Neural crest cell (in vitro differentiated cells): Measurements from ENCODE around the gene HECW1. TPM values are rescaled to one million over a fixed set of nuclear protein-coding genes. Genes with fewer than 3 reads are reported as not detected.

Experiments
- DNase-seq: peaks from one replicate; pipeline ENCODE4 v3.0.0; 2021; ENCODE audit warnings: low read depth, mixed read lengths, low spot score
- H3K27ac Mint-ChIP-seq: one replicate; pipeline ENCODE4 v1.8.0; 2021; ENCODE audit warnings: mild to moderate bottlenecking, mixed read lengths; ENCODE audit not compliant: unreplicated experiment
- H3K27me3 Mint-ChIP-seq: 2 replicates; pipeline ENCODE4 v1.8.0; 2021; ENCODE audit warnings: low read depth, mild to moderate bottlenecking, mixed read lengths
- H3K36me3 Mint-ChIP-seq: 2 replicates; pipeline ENCODE4 v1.8.0; 2021; ENCODE audit warnings: low read depth, mild to moderate bottlenecking, mixed read lengths
- H3K4me1 Mint-ChIP-seq: 2 replicates; pipeline ENCODE4 v1.8.0; 2021; ENCODE audit warnings: mixed read lengths
- H3K4me3 Mint-ChIP-seq: one replicate; pipeline ENCODE4 v1.8.0; 2021; ENCODE audit warnings: mild to moderate bottlenecking, mixed read lengths
- H3K9me3 Mint-ChIP-seq: 2 replicates; pipeline ENCODE4 v1.8.0; 2021; ENCODE audit warnings: mixed read lengths
- total RNA-seq: library from RNA; stranded (reverse); gene quantifications from 2 replicates; pipeline ENCODE4 v1.2.1, GENCODE V29; 2021
- TF ChIP-seq, protein P1 (sequence below): fragments of 200-600 bp; sonication (generic); conservative IDR thresholded peaks from 2 replicates; pipeline ENCODE4 v1.5.0; 2021; ENCODE audit warnings: antibody characterized with exemption, mild to moderate bottlenecking

Gene HECW1
- total RNA-seq, 1 donor from 2014 or later: 3.6 TPM

DNA sequence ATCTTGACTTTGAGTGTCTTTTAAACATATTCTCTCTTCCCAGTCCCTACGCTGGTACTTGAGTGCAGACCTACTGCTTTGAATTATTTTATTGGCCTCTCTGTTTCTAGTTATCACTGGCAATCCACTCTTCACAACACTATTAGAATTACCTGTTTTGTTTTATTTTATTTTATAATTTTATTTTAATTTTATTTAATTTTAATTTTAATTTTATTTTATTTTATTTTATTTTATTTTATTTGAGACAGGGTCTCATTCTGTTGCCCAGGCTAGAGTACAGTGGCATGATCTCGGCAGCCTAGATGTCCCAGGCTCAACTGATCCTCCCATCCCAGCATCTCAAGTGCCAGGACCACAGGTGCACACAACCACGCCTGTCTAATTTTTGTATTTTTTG is 477.3 kb downstream of the HECW1 start:
- no peaks in the 10 kb centered on the region for H3K27me3 Mint-ChIP-seq
- no peak overlapping the region for H3K27ac Mint-ChIP-seq
- TF ChIP-seq, protein P1, sequence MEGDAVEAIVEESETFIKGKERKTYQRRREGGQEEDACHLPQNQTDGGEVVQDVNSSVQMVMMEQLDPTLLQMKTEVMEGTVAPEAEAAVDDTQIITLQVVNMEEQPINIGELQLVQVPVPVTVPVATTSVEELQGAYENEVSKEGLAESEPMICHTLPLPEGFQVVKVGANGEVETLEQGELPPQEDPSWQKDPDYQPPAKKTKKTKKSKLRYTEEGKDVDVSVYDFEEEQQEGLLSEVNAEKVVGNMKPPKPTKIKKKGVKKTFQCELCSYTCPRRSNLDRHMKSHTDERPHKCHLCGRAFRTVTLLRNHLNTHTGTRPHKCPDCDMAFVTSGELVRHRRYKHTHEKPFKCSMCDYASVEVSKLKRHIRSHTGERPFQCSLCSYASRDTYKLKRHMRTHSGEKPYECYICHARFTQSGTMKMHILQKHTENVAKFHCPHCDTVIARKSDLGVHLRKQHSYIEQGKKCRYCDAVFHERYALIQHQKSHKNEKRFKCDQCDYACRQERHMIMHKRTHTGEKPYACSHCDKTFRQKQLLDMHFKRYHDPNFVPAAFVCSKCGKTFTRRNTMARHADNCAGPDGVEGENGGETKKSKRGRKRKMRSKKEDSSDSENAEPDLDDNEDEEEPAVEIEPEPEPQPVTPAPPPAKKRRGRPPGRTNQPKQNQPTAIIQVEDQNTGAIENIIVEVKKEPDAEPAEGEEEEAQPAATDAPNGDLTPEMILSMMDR: no peak
- H3K4me3 Mint-ChIP-seq: no peak overlapping the region
- H3K36me3 Mint-ChIP-seq: no peaks in the 10 kb centered on the region
- no peak for DNase-seq
- H3K4me1 Mint-ChIP-seq: peaks cover 14% of the 10 kb centered on the region
- H3K9me3 Mint-ChIP-seq: no peaks in the 10 kb centered on the region

DNA sequence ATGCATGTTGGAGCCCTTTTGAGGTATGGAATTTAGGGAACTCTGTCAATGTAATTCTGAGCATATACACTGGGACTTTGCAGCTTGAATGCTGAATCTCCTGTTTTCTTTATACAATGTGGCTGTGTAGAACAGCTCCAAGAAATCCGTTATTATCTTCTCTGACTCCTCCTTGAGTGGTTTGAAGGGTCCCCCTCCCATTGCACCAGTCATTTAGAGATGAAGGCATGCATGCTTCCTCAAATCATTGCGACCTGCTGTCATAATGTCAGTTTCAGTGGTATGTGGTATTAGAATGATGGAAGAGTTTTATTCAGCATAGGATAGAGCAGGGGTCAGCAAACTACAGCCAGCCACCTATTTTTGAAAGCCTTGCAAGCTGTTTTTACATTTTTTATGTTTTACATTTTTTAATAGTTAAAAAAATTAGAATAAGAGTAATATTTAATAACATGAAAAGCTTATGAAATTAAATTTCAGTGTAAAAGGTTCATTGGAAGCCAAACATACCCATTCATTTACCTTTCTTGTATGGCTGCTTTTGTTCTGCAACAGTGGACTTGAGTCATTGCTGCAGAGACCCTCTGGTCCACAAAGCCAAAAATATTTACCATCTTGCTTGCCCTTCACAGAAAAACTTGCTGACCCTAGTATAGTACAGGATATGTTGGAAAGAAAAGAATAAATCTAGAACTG is 478.6 kb downstream of the HECW1 start:
- Mint-ChIP-seq H3K27ac (no peak overlapping the region), H3K36me3 (no peaks in the 10 kb centered on the region)
- TF ChIP-seq, protein P1: no peak

DNA sequence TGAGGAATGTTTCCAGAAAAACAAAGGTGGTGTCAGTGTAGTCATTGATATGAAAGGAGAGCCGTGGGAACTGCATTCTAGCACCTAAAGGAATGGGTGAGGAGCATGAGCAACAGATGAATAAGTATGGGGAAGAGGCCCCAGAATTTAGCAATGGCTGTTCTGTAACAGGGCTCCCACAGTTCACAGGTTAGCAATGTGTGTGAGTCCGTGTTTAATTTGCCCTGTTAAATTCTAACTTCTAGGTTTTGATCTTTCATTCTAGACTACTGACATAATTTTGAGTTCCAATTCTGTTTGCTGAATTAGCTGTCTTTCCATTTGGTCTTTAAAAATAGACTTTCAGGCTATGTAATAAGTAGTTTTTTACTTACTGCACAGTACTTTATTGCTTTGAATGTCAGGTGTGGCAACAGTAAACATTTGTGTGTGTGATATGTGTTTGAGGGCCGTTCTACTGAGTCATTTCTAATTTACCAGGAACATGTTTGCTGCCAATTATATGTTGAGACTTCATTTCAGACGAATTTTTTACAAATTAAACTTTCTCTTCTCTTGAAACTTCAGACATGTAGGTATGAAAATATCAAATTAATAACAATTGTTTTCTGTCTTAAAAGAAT is 479.2 kb downstream of the HECW1 start:
- H3K4me3 Mint-ChIP-seq: no peak overlapping the region
- H3K4me1 Mint-ChIP-seq: peaks cover 7% of the 10 kb centered on the region
- H3K27me3 Mint-ChIP-seq: no peaks in the 10 kb centered on the region
- no peak for DNase-seq
- no peaks in the 10 kb centered on the region for H3K36me3 Mint-ChIP-seq
- H3K27ac Mint-ChIP-seq: no peak overlapping the region
- TF ChIP-seq, protein P1: no peak
- H3K9me3 Mint-ChIP-seq: no peaks in the 10 kb centered on the region

More for the DNA sequence above, 478.6 kb downstream of the HECW1 start:
- H3K4me3 Mint-ChIP-seq: no peak overlapping the region
- DNase-seq: no peak
- no peaks in the 10 kb centered on the region for H3K27me3 Mint-ChIP-seq
- H3K4me1 Mint-ChIP-seq: peaks cover 9% of the 10 kb centered on the region
- no peaks in the 10 kb centered on the region for H3K9me3 Mint-ChIP-seq

GRCh38 chr7:43592326-43592725 is 479.9 kb downstream of the HECW1 start:
- Mint-ChIP-seq H3K4me3 (no peak overlapping the region), H3K9me3 (no peaks in the 10 kb centered on the region), H3K27ac (no peak overlapping the region), H3K4me1 (peaks cover 7% of the 10 kb centered on the region), H3K27me3 (no peaks in the 10 kb centered on the region), H3K36me3 (no peaks in the 10 kb centered on the region)
- TF ChIP-seq, protein P1: no peak
- DNase-seq: no peak

DNA sequence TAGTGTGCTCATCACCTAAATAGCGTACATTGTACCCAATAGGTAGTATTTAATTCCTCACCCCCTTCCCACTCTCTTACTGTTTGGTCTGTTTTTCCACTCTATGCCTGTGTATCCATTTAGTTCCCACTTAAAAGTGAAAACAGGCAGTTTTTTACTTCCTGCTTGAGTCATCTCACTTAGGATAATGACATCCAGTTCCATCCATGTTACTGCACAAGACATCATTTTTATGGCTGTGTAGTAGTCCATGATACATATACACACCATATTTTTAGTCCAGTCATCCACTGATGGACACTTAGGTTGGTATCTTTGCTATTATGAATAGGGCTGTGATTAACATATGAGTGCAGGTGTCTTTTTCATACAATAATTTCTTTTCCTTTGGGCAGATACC is 480.6 kb downstream of the HECW1 start:
- TF ChIP-seq, protein P1: no peak
- DNase-seq: no peak
- no peak overlapping the region for H3K4me3 Mint-ChIP-seq
- no peaks in the 10 kb centered on the region for H3K27me3 Mint-ChIP-seq
- no peak overlapping the region for H3K27ac Mint-ChIP-seq
- H3K4me1 Mint-ChIP-seq: peaks cover 7% of the 10 kb centered on the region
- H3K9me3 Mint-ChIP-seq: no peaks in the 10 kb centered on the region
- no peaks in the 10 kb centered on the region for H3K36me3 Mint-ChIP-seq
